Neural progenitor cell (in vitro differentiated cells): Measurements from ENCODE around the gene STX19. TPM values are rescaled to one million over a fixed set of nuclear protein-coding genes. Genes with fewer than 3 reads are reported as not detected.
A peak's percentile ranks its signal among the peaks of the same experiment; 100 is the strongest.

Experiments used
- DNase-seq: peaks from one replicate; pipeline ENCODE4 v3.0.0-alpha.2; 2016; ENCODE audit warnings: low spot score
- H2AFZ ChIP-seq: fragments of 200-600 bp; sonication (generic); replicated peaks from 2 replicates; pipeline ENCODE4 v1.6.1; 2016; ENCODE audit warnings: antibody characterized with exemption
- H3F3A ChIP-seq: fragments of 200-600 bp; sonication (generic); 2 replicates; pipeline ENCODE4 v1.6.1; 2016; ENCODE audit warnings: antibody characterized with exemption, low read depth
- H3K27ac ChIP-seq: fragments of 200-600 bp; sonication (generic); 2 replicates; pipeline ENCODE4 v1.5.1; 2016; ENCODE audit warnings: mild to moderate bottlenecking
- H3K27me3 ChIP-seq: fragments of 200-600 bp; sonication (generic); 2 replicates; pipeline ENCODE4 v1.6.1; 2016; ENCODE audit warnings: mild to moderate bottlenecking, moderate library complexity
- H3K36me3 ChIP-seq: fragments of 200-600 bp; sonication (generic); 2 replicates; pipeline ENCODE4 v1.5.1; 2016
- H3K4me1 ChIP-seq: fragments of 200-600 bp; sonication (generic); 2 replicates; pipeline ENCODE4 v1.6.1; 2016; ENCODE audit warnings: mixed run types
- H3K4me2 ChIP-seq: fragments of 200-600 bp; sonication (generic); 2 replicates; pipeline ENCODE4 v1.6.1; 2016
- H3K4me3 ChIP-seq: fragments of 200-600 bp; sonication (generic); 2 replicates; pipeline ENCODE4 v1.5.1; 2016
- H3K79me2 ChIP-seq: fragments of 200-600 bp; sonication (generic); 2 replicates; pipeline ENCODE4 v1.6.1; 2016; ENCODE audit warnings: low read depth
- H3K9ac ChIP-seq: fragments of 200-600 bp; sonication (generic); 2 replicates; pipeline ENCODE4 v1.6.1; 2016
- H3K9me3 ChIP-seq: fragments of 200-600 bp; sonication (generic); 2 replicates; pipeline ENCODE4 v1.5.1; 2016; ENCODE audit warnings: low read depth
- H4K20me1 ChIP-seq: fragments of 200-600 bp; sonication (generic); 2 replicates; pipeline ENCODE4 v1.6.1; 2016; ENCODE audit warnings: low read depth
- H3K27ac Mint-ChIP-seq: 3 replicates; pipeline ENCODE4 v1.8.0; 2021; ENCODE audit warnings: mixed read lengths
- H3K27me3 Mint-ChIP-seq: 2 replicates; pipeline ENCODE4 v1.8.0; 2022; ENCODE audit warnings: low read depth, mild to moderate bottlenecking, inconsistent platforms, moderate library complexity, mixed read lengths; ENCODE audit not compliant: insufficient read depth
- H3K36me3 Mint-ChIP-seq: 3 replicates; pipeline ENCODE4 v1.8.0; 2021; ENCODE audit warnings: mixed read lengths
- H3K4me1 Mint-ChIP-seq: 3 replicates; pipeline ENCODE4 v1.8.0; 2021; ENCODE audit warnings: mixed read lengths
- H3K4me3 Mint-ChIP-seq: 3 replicates; pipeline ENCODE4 v1.8.0; 2021; ENCODE audit warnings: mild to moderate bottlenecking, moderate library complexity, mixed read lengths
- H3K9me3 Mint-ChIP-seq: 3 replicates; pipeline ENCODE4 v1.8.0; 2020; ENCODE audit warnings: mixed read lengths
- EZH2 ChIP-seq: fragments of 200-600 bp; sonication (generic); IDR thresholded peaks from 2 replicates; pipeline ENCODE4 v1.6.1; 2017; ENCODE audit warnings: antibody characterized with exemption, mild to moderate bottlenecking, moderate library complexity
- EZH2phosphoT487 ChIP-seq: fragments of 200-600 bp; sonication (generic); IDR thresholded peaks from 2 replicates; pipeline ENCODE4 v1.6.1; 2017; ENCODE audit warnings: antibody characterized with exemption
- total RNA-seq: library from RNA; depleted of rRNA; stranded (reverse); fragments of >200 nt; gene quantifications from 2 replicates; pipeline ENCODE4 v1.2.3, GENCODE V29; 2015; ENCODE audit warnings: low replicate concordance
- TF ChIP-seq, protein P1 (sequence below): fragments of 200-600 bp; sonication (generic); IDR thresholded peaks from 2 replicates; pipeline ENCODE4 v1.5.1; 2017; ENCODE audit warnings: antibody characterized with exemption, mild to moderate bottlenecking

Gene STX19
- total RNA-seq, 1 donor from 2014 or later: not detected

DNA sequence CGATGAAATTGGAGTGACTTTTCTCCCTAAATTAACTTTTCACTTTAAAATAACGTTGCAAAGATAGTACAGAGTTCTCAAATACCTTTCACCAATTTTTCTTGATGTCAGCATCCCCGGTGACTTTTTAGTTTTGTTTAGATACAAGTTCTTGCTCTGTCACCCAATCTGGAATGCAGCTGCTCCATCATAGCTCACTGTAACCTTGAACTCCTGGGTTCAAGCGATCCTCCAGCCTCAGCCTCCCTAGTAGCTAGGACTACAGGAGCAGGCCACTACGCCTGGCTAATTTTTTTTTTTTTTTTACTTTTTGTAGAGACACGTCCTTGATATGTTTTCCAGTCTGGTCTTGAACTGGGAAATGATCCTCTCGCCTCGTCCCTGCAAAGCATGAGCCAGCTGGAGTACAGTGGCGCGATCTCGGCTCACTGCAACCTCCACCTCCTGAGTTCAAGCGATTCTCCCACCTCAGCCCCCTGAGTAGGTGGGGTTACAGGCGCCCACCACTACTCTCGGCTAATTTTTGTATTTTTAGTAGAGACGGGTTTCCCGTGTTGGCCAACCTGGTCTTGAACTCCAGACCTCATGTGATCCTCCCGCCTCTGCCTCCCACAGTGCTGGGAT, 35.2 kb upstream of the STX19 start:
- Histone ChIP-seq H3K9ac (peak overlapping the region; percentile 95), H3K27me3 (no peaks in the 10 kb centered on the region), H3K79me2 (peaks cover 22% of the 10 kb centered on the region), H2AFZ (peak overlapping the region; percentile 94), H3K27ac (peak overlapping the region; percentile 96), H4K20me1 (no peaks in the 10 kb centered on the region), H3K9me3 (no peaks in the 10 kb centered on the region), H3K4me2 (peak overlapping the region; percentile 98), H3F3A (peaks cover 13% of the 10 kb centered on the region), H3K36me3 (no peaks in the 10 kb centered on the region), H3K4me1 (peaks cover 14% of the 10 kb centered on the region), H3K4me3 (peak overlapping the region; percentile 74)
- TF ChIP-seq EZH2 (no peak), EZH2phosphoT487 (no peak)
- TF ChIP-seq, protein P1, sequence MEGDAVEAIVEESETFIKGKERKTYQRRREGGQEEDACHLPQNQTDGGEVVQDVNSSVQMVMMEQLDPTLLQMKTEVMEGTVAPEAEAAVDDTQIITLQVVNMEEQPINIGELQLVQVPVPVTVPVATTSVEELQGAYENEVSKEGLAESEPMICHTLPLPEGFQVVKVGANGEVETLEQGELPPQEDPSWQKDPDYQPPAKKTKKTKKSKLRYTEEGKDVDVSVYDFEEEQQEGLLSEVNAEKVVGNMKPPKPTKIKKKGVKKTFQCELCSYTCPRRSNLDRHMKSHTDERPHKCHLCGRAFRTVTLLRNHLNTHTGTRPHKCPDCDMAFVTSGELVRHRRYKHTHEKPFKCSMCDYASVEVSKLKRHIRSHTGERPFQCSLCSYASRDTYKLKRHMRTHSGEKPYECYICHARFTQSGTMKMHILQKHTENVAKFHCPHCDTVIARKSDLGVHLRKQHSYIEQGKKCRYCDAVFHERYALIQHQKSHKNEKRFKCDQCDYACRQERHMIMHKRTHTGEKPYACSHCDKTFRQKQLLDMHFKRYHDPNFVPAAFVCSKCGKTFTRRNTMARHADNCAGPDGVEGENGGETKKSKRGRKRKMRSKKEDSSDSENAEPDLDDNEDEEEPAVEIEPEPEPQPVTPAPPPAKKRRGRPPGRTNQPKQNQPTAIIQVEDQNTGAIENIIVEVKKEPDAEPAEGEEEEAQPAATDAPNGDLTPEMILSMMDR: no peak
- H3K4me3 Mint-ChIP-seq: peak overlapping the region; percentile 99
- H3K4me1 Mint-ChIP-seq: peaks cover 29% of the 10 kb centered on the region
- no peaks in the 10 kb centered on the region for H3K9me3 Mint-ChIP-seq
- H3K27ac Mint-ChIP-seq: peak overlapping the region; percentile 100
- H3K27me3 Mint-ChIP-seq: peaks cover 4% of the 10 kb centered on the region
- no peak for DNase-seq
- peaks cover 15% of the 10 kb centered on the region for H3K36me3 Mint-ChIP-seq

DNA sequence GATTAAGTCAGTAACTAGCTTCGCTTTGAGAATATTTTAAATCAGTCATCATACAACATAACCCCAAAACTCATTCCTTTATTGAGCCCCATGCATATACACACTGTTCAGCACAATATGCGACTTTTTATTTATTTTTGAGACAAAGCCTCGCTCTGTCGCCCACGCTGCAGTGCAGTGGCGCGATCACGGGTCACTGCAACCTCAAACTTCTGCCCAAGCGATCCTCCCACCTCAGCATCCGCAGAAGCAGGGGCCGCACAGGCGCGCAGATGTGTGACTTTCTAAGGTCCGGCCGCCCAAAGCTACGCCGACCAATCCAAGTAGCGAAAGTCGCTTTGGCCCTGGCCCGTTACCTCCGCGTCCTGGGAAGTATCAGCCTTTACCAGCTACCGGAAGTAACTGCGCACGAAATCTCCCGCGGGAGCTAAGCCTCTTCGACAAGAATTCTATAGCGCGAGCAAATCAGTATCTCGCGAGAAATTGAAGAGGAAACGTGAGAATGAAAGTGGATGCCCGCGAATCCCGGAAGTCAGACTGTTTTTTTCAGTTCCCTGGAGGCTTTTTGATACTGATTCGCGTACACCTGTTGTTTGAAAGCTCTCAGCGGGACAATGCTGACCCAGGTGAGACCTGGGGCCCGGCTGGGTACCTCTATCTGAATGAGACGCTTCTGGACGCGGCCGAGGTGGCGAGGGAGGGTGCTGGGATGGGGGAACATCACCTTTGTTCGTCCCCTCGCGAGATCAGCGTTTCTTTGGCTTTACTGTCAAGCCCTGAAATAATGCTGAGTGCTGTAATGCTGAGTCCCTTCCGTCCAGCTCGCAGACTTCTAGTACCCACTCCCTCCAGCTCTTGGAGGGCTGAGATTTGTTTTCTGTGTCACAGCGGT, 34.4 kb upstream of the STX19 start, which contains the start of the genes DHFR2 and NSUN3:
TSS of gene DHFR2 (minus strand) at position 404 of the 892 bp plus-strand sequence. CDS start 1,405 bp downstream, outside the sequence.
TSS of gene NSUN3 (plus strand) at position 549 of the 892 bp plus-strand sequence. CDS start at position 615, 66 bp downstream.
- Histone ChIP-seq H3K9me3 (no peaks in the 10 kb centered on the region), H2AFZ (peak within 1 kb of the TSS; percentile 94), H3K36me3 (no peaks in the 10 kb centered on the region), H4K20me1 (no peaks in the 10 kb centered on the region), H3K27me3 (no peaks in the 10 kb centered on the region), H3K9ac (peak within 1 kb of the TSS; percentile 95), H3K4me2 (peak within 1 kb of the TSS; percentile 98), H3K4me3 (peak within 1 kb of the TSS; percentile 74), H3K4me1 (peaks cover 14% of the 10 kb centered on the region), H3F3A (peaks cover 13% of the 10 kb centered on the region), H3K79me2 (peaks cover 22% of the 10 kb centered on the region), H3K27ac (peak within 1 kb of the TSS; percentile 96)
- Mint-ChIP-seq H3K9me3 (no peaks in the 10 kb centered on the region), H3K36me3 (peaks cover 12% of the 10 kb centered on the region), H3K27ac (peak within 1 kb of the TSS; percentile 100), H3K4me3 (peak within 1 kb of the TSS; percentile 99), H3K4me1 (peaks cover 29% of the 10 kb centered on the region), H3K27me3 (peaks cover 4% of the 10 kb centered on the region)
- DNase-seq: peak; percentile 97
- no peak for TF ChIP-seq EZH2phosphoT487
- TF ChIP-seq, protein P1: no peak

DNA sequence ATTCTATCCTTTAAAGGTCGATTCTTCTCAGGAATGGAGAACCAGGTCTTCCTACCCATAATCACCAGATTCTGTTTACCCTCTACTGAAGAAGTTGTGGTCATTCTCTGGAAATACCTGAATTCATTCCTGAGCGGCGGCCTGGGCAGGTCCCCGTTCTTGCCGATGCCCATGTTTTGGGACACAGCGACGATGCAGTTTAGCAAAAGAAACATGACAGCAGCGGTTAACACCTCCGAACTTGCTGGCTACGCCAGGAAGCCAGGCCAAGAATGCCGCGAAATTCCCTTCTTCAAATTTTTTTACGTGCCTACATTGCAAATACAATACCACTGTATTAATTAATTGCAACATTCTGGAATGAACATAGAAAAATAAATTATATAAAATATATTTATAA, 32.9 kb upstream of the STX19 start:
- peaks cover 14% of the 10 kb centered on the region for H3K4me1 ChIP-seq
- Mint-ChIP-seq H3K9me3 (no peaks in the 10 kb centered on the region), H3K27ac (no peak overlapping the region), H3K36me3 (peaks cover 4% of the 10 kb centered on the region), H3K4me3 (no peak overlapping the region), H3K4me1 (peaks cover 24% of the 10 kb centered on the region), H3K27me3 (peaks cover 4% of the 10 kb centered on the region)
- no peak for DNase-seq
- TF ChIP-seq EZH2 (no peak), EZH2phosphoT487 (no peak)
- TF ChIP-seq, protein P1: no peak
- peaks cover 22% of the 10 kb centered on the region for H3K79me2 ChIP-seq
- H3K27ac ChIP-seq: no peak overlapping the region
- H3F3A ChIP-seq: peaks cover 13% of the 10 kb centered on the region
- H3K27me3 ChIP-seq: no peaks in the 10 kb centered on the region
- H3K9ac ChIP-seq: no peak overlapping the region
- no peak overlapping the region for H3K4me3 ChIP-seq
- H3K9me3 ChIP-seq: no peaks in the 10 kb centered on the region
- peak overlapping the region; percentile 98 for H3K4me2 ChIP-seq
- no peaks in the 10 kb centered on the region for H4K20me1 ChIP-seq
- no peak overlapping the region for H2AFZ ChIP-seq
- no peaks in the 10 kb centered on the region for H3K36me3 ChIP-seq
